Endothelial cell of umbilical vein (primary cell): ENCODE data around the gene KXD1.

Experiments
- CTCF ChIP-seq, 2 donors: IDR thresholded peaks; 1 replicate in 1 of 2; 2 replicates in 1 of 2; pipeline ENCODE4 v1.5.1; 2011; ENCODE audit warnings: low read length in 2 of 2, mild to moderate bottlenecking in 2 of 2, moderate library complexity in 2 of 2, control low read depth in 1 of 2, inconsistent platforms in 1 of 2, low read depth in 1 of 2; ENCODE audit not compliant: insufficient read depth in 1 of 2; ENCODE audit errors: extremely low read depth in 1 of 2
- EZH2 ChIP-seq: IDR thresholded peaks from 2 replicates; pipeline ENCODE4 v1.6.1; 2012; ENCODE audit warnings: borderline replicate concordance, low read depth, mild to moderate bottlenecking, moderate library complexity, low read length, inconsistent platforms; ENCODE audit not compliant: severe bottlenecking
- MYC ChIP-seq: IDR thresholded peaks from one replicate; pipeline ENCODE4 v1.6.1; 2011; ENCODE audit warnings: mild to moderate bottlenecking, low read depth, low read length

GRCh38 chr19:18612772-18613588 lies 55.3 kb downstream of the KXD1 start, which contains the start of gene TMEM59L:
- TF ChIP-seq CTCF (IDR thresholded peaks at IDR 0.05; ENCODE audit: extremely low read depth in 1 of 2, insufficient read depth in 1 of 2, low read depth in 1 of 2, low read length in 2 of 2) (no peak), EZH2 (peak; percentile 82), MYC (no peak)
